ENCODE results near the gene TUBB4A. TPM values are rescaled to one million over a fixed set of nuclear protein-coding genes. Genes with fewer than 3 reads are reported as not detected.

TUBB4A gene
- total RNA-seq, 1 experiment from 2014 or later: 19.8 TPM

DNA sequence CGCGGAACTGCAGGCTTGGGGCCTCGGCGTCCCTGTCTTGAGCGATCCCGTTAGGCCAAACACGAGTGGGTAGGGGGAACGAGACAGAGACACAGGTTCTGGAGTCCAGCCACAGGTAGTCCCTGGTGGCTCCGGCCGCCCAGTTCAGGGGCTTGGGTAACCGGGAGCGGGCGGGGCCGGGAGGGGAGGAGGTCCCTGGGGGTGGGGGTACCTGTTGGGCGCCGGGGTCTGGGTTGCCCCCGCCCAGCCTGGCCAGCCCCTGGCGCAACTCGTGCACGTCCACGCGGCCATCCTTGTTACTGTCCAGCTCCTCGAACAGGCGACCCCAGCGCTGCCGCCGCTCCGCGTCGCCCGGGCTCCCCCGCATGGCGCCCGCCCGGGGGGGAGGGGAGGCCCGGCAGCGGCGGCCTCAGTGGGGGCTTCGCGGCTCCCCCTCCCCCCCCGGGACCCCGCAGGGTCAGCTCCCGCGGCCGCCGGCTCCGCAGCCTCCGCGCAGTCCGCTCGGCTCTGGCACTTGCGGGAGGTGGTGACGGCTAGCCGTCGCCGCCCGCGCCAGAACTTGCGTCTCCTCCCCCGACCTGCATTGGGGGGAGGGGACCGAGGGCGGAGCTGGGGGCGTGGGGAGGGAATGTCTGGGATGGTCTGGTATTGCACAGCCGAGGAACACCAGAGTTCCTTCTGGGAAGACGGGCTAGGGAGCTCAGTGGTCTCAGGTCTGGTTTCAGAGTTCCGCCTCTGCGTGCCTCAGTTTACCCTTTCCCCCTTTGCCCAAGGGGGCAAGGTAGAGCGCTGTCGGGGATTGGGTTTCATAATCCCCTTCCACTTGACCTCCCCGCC lies 42.6 kb downstream of the TUBB4A start, which contains the start of gene SLC25A23:
Gene SLC25A23, minus strand, starts transcription at position 531 of the 837 bp plus-strand sequence. Its CDS starts 164 bp downstream, at position 367.
- peak; percentile 76 for DNase-seq (ENCODE audit: low read depth, low spot score)
- in situ Hi-C loops (cut with HindIII; ENCODE audit: low pct_unique_long_range_greater_than_20kb, low sequenced_read_pairs): no loop called here

DNA sequence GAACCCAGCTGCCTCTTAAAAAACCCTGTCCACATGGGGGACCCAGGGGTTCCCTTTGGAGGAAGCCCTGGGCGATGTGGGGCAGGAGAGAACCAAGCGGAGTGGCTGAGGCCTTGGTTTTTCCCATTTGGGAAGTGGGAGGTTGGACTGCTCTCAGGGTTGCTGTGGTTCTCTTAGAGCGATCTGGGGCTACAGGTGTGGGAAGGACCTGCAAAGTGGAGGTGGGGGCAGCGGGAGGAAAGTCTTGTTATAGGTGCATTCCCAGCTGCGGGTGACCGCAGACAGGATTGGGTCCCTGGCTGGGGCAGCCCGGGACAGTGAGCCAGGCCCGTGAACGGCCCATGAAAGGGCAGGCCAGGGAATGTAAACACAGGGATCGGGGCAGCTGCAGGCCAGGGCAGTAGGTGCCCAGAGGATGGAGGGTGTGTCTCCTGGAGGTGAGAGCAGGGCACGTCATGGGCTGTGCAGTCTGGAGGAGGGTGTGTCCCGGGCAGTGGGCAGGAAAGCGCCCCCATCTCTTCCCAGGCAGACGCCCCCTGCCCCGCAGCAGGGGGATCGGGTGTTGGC lies 43.3 kb downstream of the TUBB4A start:
- DNase-seq (ENCODE audit: low read depth, low spot score): no peak
- in situ Hi-C loops (cut with HindIII; ENCODE audit: low pct_unique_long_range_greater_than_20kb, low sequenced_read_pairs): no loop called here

DNA sequence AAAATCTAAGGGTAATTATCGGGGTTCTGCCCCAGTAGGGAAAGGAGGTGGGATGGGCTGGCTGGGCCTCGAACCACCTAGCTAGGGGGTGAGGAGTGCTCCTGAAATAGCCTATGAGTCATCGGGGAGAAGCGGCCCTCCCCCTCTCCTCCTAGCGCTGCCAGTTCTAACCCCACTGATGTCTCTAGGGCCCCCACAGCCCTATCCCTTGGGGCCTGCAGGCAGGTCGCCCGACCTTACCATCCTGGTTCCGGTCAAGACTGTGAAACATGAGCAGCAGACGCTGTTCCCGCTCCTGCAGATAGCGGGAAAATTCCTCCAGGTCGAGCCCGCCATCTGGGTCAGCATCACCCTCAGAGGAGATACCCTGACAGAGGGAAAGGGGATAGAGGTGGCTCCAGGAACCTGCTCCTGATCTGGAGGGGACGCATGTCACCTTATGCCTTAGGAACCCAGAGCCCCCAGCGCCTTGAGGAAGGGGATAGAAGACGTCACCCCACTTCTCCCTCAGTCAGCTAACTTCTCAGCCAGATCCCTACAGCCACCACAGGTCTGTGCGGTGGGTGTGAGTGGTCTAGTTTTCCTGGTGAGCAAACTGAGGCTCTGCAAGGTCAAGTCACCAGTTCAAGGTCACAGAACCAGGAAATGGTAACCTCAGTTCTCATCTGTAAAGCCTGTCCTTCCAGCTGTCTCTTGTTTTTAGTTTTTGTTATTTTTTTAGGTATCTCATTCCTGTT lies 44.0 kb downstream of the TUBB4A start:
- DNase-seq (ENCODE audit: low read depth, low spot score): no peak
- in situ Hi-C loops (cut with HindIII; ENCODE audit: low pct_unique_long_range_greater_than_20kb, low sequenced_read_pairs): no loop called here

DNA sequence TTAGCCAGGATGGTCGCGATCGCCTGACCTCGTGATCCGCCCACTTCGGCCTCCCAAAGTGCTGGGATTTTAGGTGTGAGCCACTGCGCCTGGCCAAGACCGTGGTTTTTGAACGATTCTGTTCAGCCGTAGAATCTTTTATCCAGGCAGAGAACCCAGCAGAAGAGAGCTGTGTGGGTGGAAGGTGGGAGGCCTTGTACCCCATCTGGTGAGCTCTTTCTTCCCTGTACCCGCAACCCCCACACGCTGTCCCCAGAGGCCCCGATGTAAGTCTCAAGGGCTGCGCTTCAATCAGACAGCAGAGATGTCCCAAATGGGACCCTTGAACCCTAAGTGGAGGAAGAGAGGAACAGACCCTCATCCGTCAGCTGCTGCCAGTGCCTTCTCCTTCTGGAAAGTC lies 46.2 kb downstream of the TUBB4A start:
- in situ Hi-C loops (cut with HindIII; ENCODE audit: low pct_unique_long_range_greater_than_20kb, low sequenced_read_pairs): no loop called here
- no peak for DNase-seq (ENCODE audit: low read depth, low spot score)

DNA sequence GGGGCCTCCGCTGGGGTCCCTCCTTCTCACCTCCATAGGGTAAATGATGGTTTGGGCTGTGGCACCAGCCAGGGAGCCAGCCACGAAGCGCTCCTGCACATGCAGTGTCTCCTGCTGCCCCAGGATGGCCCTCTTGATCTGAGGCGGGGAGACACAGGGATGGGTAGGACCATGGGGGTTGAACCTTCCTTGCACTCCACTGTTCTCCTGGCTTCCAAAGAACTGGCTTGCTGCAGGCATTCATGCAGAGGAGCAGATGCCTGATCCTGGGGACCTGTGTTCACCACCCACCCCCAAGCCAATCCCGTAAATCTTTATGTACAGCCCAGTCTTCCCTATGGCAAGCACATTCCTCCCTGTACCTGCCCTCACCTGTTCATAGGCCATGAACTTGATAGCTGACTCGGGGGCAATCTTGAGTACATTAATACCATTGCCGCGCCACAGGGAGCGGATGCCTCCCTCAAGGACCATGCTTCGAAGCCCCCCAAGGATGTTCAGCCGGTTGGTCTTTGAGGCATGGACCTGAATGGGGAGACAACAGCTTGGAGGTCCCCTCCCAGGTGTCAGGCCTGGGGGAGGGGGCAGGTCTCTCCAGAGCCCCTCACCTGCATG lies 48.1 kb downstream of the TUBB4A start:
- in situ Hi-C loops (cut with HindIII; ENCODE audit: low pct_unique_long_range_greater_than_20kb, low sequenced_read_pairs): no loop called here
- no peak for DNase-seq (ENCODE audit: low read depth, low spot score)

DNA sequence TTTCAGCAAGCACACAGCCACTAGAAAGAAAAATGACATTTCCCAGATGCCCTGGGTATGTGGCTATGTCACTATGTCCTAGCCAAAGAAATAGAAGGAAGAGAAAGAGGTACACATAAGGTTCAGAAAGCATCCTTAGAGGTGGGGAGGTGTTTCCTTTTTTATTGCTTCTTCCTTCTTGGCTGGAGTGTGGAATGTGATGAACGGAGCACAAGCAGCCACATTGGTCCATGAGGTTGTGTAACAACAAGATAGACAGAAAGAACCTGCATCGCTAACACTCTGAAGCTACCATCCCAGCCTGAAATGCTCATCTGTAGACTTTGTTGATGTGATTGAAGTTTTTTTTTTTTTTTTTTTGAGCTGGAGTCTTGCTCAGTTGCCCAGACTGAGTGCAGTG lies 49.2 kb downstream of the TUBB4A start:
- in situ Hi-C loops (cut with HindIII; ENCODE audit: low pct_unique_long_range_greater_than_20kb, low sequenced_read_pairs): no loop called here
- DNase-seq (ENCODE audit: low read depth, low spot score): no peak

DNA sequence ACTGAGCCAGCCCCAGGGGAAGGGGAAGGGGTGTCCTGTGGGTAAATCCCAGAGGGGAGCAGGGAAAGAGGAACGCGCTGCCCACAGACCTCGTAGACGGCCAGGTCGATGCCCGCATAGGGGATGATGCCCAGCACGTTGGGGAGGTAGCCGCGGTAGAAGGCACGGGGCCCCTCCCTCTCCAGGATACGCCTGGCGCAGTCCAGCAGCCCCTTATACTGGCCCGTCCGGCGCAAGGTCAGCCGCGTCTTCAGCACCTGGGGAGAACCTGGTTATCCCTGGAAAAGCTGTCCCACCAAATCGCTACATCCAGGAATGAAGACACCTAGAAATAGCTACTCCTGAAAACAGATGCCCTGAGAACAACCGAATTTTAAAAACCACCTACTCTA lies 49.9 kb downstream of the TUBB4A start:
- in situ Hi-C loops (cut with HindIII; ENCODE audit: low pct_unique_long_range_greater_than_20kb, low sequenced_read_pairs): no loop called here
- DNase-seq (ENCODE audit: low read depth, low spot score): no peak

DNA sequence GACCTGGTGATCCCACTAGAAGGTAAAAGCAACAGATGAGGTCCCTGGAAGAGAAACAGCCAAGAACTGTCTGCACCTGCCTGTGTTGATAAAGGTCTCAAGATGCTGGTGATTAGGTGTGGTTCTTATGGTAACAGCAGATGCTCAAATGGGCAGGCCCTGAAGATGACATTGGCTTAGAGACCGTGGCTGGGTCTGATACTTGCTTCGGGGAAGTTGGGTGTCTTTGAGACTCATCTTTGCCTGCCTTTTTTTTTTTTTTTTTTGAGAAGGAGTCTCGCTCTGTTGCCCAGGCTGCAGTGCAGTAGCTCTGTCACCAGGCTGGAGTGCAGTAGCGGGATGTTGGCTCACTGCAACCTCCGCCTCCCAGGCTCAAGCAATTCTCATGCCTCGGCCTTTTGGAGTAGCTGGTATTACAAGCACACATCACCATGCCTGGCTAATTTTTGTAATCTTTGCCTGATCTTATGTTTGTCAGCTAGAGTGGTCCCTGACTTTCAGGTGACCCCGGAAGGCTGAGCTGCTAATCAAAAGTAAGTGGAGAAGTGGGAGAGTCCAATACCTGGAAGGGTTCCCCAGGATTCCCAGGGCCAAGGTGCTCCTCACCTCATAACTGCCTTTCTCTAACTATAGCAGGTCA lies 50.4 kb downstream of the TUBB4A start:
- in situ Hi-C loops (cut with HindIII; ENCODE audit: low pct_unique_long_range_greater_than_20kb, low sequenced_read_pairs): no loop called here
- no peak for DNase-seq (ENCODE audit: low read depth, low spot score)

DNA sequence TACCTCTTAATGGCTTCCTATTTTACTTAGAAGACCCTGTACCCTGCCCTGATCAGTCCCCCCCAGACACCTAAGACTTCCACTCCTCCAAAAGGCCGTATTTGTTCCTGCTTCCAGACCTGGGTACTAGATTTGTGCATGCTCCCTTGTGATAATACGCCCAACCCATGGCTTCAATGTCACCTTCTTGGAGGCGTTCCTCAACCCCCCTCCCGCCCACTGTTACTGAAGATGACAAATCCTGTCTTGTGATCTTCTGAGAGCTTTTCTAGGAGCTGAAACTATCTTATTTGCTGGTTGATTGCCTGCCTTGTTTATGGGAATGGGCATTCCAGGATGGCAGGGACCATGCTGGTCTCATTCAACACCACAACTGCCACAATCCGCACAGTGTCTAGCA lies 51.9 kb downstream of the TUBB4A start:
- no peak for DNase-seq (ENCODE audit: low read depth, low spot score)
- in situ Hi-C loops (cut with HindIII; ENCODE audit: low pct_unique_long_range_greater_than_20kb, low sequenced_read_pairs): no loop called here

DNA sequence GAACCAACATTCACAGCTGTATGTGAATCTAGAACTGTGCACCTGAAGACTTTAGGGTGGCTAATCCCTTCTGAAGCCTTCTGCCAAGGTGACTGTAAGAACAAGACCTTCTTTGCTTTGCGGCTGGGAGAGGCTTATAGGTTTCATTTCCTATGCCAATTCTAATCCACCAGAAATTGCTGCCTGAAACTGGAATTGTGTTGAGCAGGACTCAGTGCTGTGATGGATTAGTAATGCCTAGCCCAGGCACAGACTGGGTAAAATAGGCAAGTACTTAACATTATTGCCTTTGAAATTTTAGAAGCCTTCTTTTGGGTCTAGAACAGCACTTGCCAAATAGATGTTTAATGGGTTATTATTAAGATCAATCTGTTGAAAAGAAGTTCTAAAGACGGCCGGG lies 54.1 kb downstream of the TUBB4A start:
- in situ Hi-C loops (cut with HindIII; ENCODE audit: low pct_unique_long_range_greater_than_20kb, low sequenced_read_pairs): no loop called here
- no peak for DNase-seq (ENCODE audit: low read depth, low spot score)

DNA sequence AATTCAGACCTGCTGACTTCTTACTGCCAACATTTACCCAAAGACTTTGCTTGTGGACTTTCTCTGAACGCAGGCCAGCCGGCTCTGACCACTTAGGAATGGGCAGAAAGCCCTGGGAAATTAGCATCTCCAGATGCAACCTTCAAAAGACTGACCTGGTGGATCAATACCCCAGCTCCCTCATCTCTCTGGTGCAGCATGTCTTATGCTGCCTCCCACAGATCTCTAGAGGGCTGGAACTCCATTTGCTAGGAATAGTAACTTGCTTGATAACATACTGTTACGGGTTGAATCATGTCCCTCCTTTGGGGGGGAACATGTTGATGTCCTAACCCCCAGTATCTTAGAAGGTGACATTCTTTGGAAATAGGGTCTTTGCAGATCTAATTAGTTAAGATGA lies 55.7 kb downstream of the TUBB4A start:
- DNase-seq (ENCODE audit: low read depth, low spot score): no peak
- in situ Hi-C loops (cut with HindIII; ENCODE audit: low pct_unique_long_range_greater_than_20kb, low sequenced_read_pairs): no loop called here

Small RNA genes within 50 kb of the gene (small RNA-seq; reads per million reads assigned to genes)
- 0 reads per million in 2 experiments for gene AC010503.2

Other genes with a start within 250 kb of the TUBB4A start
- 5.8 and 6.4 TPM in 2 replicates for gene MLLT1, start 222.3 kb downstream of the TUBB4A start, total RNA-seq (2014; rRNA removed; shearing (Covaris generic))
- not detected in 2 replicates for gene ACER1, start 168.7 kb downstream of the TUBB4A start, total RNA-seq (2014; rRNA removed; shearing (Covaris generic))
- gene CLPP, start 140.8 kb downstream of the TUBB4A start, total RNA-seq (2014; rRNA removed; shearing (Covaris generic)): 65.0 and 74.3 TPM in 2 replicates
- gene ALKBH7, start 129.5 kb downstream of the TUBB4A start, total RNA-seq (2014; rRNA removed; shearing (Covaris generic)): 28.3 and 29.6 TPM in 2 replicates
- gene PSPN, start 126.4 kb downstream of the TUBB4A start, total RNA-seq (2014; rRNA removed; shearing (Covaris generic)): 0.74 and 0.98 TPM in 2 replicates
- gene GTF2F1, start 109.1 kb downstream of the TUBB4A start, total RNA-seq (2014; rRNA removed; shearing (Covaris generic)): 37.3 and 39.8 TPM in 2 replicates
- 73.9 and 80.0 TPM in 2 replicates for gene KHSRP, start 77.5 kb downstream of the TUBB4A start, total RNA-seq (2014; rRNA removed; shearing (Covaris generic))
- gene SLC25A41, start 68.5 kb downstream of the TUBB4A start, total RNA-seq (2014; rRNA removed; shearing (Covaris generic)): 0.13 TPM in 1 of 2 replicates, not detected in the other
- 48.3 and 49.6 TPM in 2 replicates for gene SLC25A23, start 42.5 kb downstream of the TUBB4A start, total RNA-seq (2014; rRNA removed; shearing (Covaris generic))
- gene CRB3, start 38.0 kb downstream of the TUBB4A start, total RNA-seq (2014; rRNA removed; shearing (Covaris generic)): 0.24 and 0.58 TPM in 2 replicates
- not detected in 2 replicates for gene DENND1C, start 20.5 kb downstream of the TUBB4A start, total RNA-seq (2014; rRNA removed; shearing (Covaris generic))
- 10.9 and 13.7 TPM in 2 replicates for gene TNFSF9, start 28.7 kb upstream of the TUBB4A start, total RNA-seq (2014; rRNA removed; shearing (Covaris generic))
- not detected in 2 replicates for gene CD70, start 88.8 kb upstream of the TUBB4A start, total RNA-seq (2014; rRNA removed; shearing (Covaris generic))
- gene TNFSF14, start 167.9 kb upstream of the TUBB4A start, total RNA-seq (2014; rRNA removed; shearing (Covaris generic)): not detected in 2 replicates
- gene C3, start 218.3 kb upstream of the TUBB4A start, total RNA-seq (2014; rRNA removed; shearing (Covaris generic)): not detected in 2 replicates
- 49.4 and 56.8 TPM in 2 replicates for gene GPR108, start 235.3 kb upstream of the TUBB4A start, total RNA-seq (2014; rRNA removed; shearing (Covaris generic))
- 11.5 and 11.6 TPM in 2 replicates for gene TRIP10, start 237.4 kb upstream of the TUBB4A start, total RNA-seq (2014; rRNA removed; shearing (Covaris generic))